Vagina (tissue), 2 donors: Measurements from ENCODE around the gene NUS1. TPM values are rescaled to one million over a fixed set of nuclear protein-coding genes. Genes with fewer than 3 reads are reported as not detected.
"Not testable (repeated sequence)": the region's sequence is repeated elsewhere in the genome, so short reads cannot be mapped to it uniquely, and the experiment has no call there.

Experiments used
- DNase-seq, 2 donors: peaks; one replicate each; pipeline ENCODE4 v3.0.0-alpha.2; 2017; ENCODE audit errors: extremely low spot score in 2 of 2
- H3K27ac ChIP-seq: fragments of 200-600 bp; sonication (generic); one replicate; pipeline ENCODE4 v1.5.1; 2019
- H3K27me3 ChIP-seq: fragments of 200-600 bp; sonication (generic); one replicate; pipeline ENCODE4 v1.5.1; 2019
- H3K36me3 ChIP-seq, 2 donors: fragments of 200-600 bp; sonication (generic); one replicate each; pipeline ENCODE4 v1.5.1; 2017 to 2019
- H3K4me1 ChIP-seq: fragments of 200-600 bp; sonication (generic); one replicate; pipeline ENCODE4 v1.5.1; 2019
- H3K4me3 ChIP-seq, 2 donors: fragments of 200-600 bp; sonication (generic); 1 replicate in 1 of 2; 2 replicates in 1 of 2; pipeline ENCODE4 v1.5.1; 2016 to 2019
- H3K9me3 ChIP-seq: fragments of 200-600 bp; sonication (generic); one replicate; pipeline ENCODE4 v1.5.1; 2019
- CTCF ChIP-seq, 3 experiments: fragments of 450-650 bp in 2 of 3; fragments of 200-600 bp in 1 of 3; sonication (generic) in 1 of 3; IDR thresholded peaks; one replicate each; pipeline ENCODE4 v1.5.1; 2017 to 2019; ENCODE audit warnings: antibody characterized with exemption in 3 of 3, mild to moderate bottlenecking in 2 of 3, moderate library complexity in 2 of 3
- POLR2A ChIP-seq, 2 donors: fragments of 450-650 bp; IDR thresholded peaks; one replicate each; pipeline ENCODE4 v1.6.1; 2017; ENCODE audit warnings: antibody characterized with exemption in 2 of 2, mild to moderate bottlenecking in 2 of 2, moderate library complexity in 2 of 2
- POLR2AphosphoS5 ChIP-seq, 2 donors: sonication (generic); formaldehyde crosslinking; IDR thresholded peaks; one replicate each; pipeline ENCODE4 v1.9.0; 2017; ENCODE audit warnings: antibody characterized with exemption in 2 of 2, mild to moderate bottlenecking in 2 of 2, low read depth in 1 of 2; ENCODE audit not compliant: insufficient read depth in 1 of 2
- intact Hi-C: fragments of 100-400 bp; cut with DNase I; formaldehyde crosslinking; loops from one replicate; pipeline ENCODE4 v1.15.1; 2023
- total RNA-seq: library from RNA; depleted of rRNA; stranded (reverse); fragments of >200 nt; gene quantifications from one replicate; pipeline ENCODE4 v1.2.3, GENCODE V29; 2016

Gene NUS1
- total RNA-seq, 1 donor from 2014 or later, result 17.7 TPM

GRCh38 chr6:117687021-117687648 lies 11.9 kb downstream of the NUS1 start:
- Histone ChIP-seq H3K4me1 (peaks cover 18% of the 10 kb centered on the region), H3K9me3 (no peaks in the 10 kb centered on the region), H3K27ac (no peak overlapping the region), H3K4me3 (no peak overlapping the region), H3K36me3 (no peaks in the 10 kb centered on the region), H3K27me3 (no peaks in the 10 kb centered on the region)
- intact Hi-C loops, result no loop called here
- TF ChIP-seq CTCF (IDR thresholded peaks at IDR 0.05) (no peak), POLR2AphosphoS5 (IDR thresholded peaks at IDR 0.05; ENCODE audit: insufficient read depth in 1 of 2, low read depth in 1 of 2) (no peak), POLR2A (IDR thresholded peaks at IDR 0.05) (no peak)
- no peak for DNase-seq

GRCh38 chr6:117689584-117689983 lies 14.3 kb downstream of the NUS1 start:
- H3K27me3 ChIP-seq, H3K4me3 ChIP-seq, H3K27ac ChIP-seq, H3K4me1 ChIP-seq, H3K36me3 ChIP-seq, DNase-seq, H3K9me3 ChIP-seq, intact Hi-C loops: not testable (repeated sequence)

- no peaks in the 10 kb centered on the region for H3K4me1 ChIP-seq
- intact Hi-C loops, result no loop called here
- no peak for DNase-seq
- no peak for TF ChIP-seq CTCF (IDR thresholded peaks at IDR 0.05)
- no peak for TF ChIP-seq POLR2AphosphoS5 (IDR thresholded peaks at IDR 0.05; ENCODE audit: insufficient read depth in 1 of 2, low read depth in 1 of 2)
- no peak for TF ChIP-seq POLR2A (IDR thresholded peaks at IDR 0.05)
- H3K36me3 ChIP-seq, result peaks cover 0 to 30% of the 10 kb centered on the region in 2 donors
- no peaks in the 10 kb centered on the region for H3K9me3 ChIP-seq
- no peak overlapping the region for H3K27ac ChIP-seq
- no peak overlapping the region for H3K4me3 ChIP-seq
- H3K27me3 ChIP-seq, result no peaks in the 10 kb centered on the region
Observed at GRCh38 chr6:117706504-117706903, 31.2 kb downstream of the NUS1 start.

GRCh38 chr6:117706936-117707509 lies 31.8 kb downstream of the NUS1 start:
- H3K4me3 ChIP-seq, H3K27me3 ChIP-seq, H3K4me1 ChIP-seq, H3K9me3 ChIP-seq, DNase-seq, intact Hi-C loops, H3K27ac ChIP-seq: not testable (repeated sequence)
- peaks cover 0 to 30% of the 10 kb centered on the region in 2 donors for H3K36me3 ChIP-seq

- no peak for DNase-seq
- H3K9me3 ChIP-seq, result no peaks in the 10 kb centered on the region
- no peaks in the 10 kb centered on the region for H3K27me3 ChIP-seq
- intact Hi-C loops, result no loop called here
- no peaks in the 10 kb centered on the region for H3K4me1 ChIP-seq
- H3K36me3 ChIP-seq, result peaks cover 0 to 4% of the 10 kb centered on the region in 2 donors
- no peak overlapping the region for H3K4me3 ChIP-seq
- TF ChIP-seq POLR2AphosphoS5 (IDR thresholded peaks at IDR 0.05; ENCODE audit: insufficient read depth in 1 of 2, low read depth in 1 of 2) (no peak), POLR2A (IDR thresholded peaks at IDR 0.05) (no peak), CTCF (IDR thresholded peaks at IDR 0.05) (no peak)
- H3K27ac ChIP-seq, result no peak overlapping the region
Observed at GRCh38 chr6:117711369-117711768, 36.1 kb downstream of the NUS1 start.

GRCh38 chr6:117718895-117719294 lies 43.6 kb downstream of the NUS1 start:
- no peaks in the 10 kb centered on the region for H3K9me3 ChIP-seq
- no peaks in the 10 kb centered on the region for H3K27me3 ChIP-seq
- intact Hi-C loops, result no loop called here
- no peak for DNase-seq
- no peak overlapping the region for H3K4me3 ChIP-seq
- H3K27ac ChIP-seq, result no peak overlapping the region
- no peaks in the 10 kb centered on the region for H3K4me1 ChIP-seq
- H3K36me3 ChIP-seq, result no peaks in the 10 kb centered on the region
- TF ChIP-seq POLR2A (IDR thresholded peaks at IDR 0.05), result no peak
- no peak for TF ChIP-seq CTCF (IDR thresholded peaks at IDR 0.05)
- no peak for TF ChIP-seq POLR2AphosphoS5 (IDR thresholded peaks at IDR 0.05; ENCODE audit: insufficient read depth in 1 of 2, low read depth in 1 of 2)

- intact Hi-C loops, result not testable (repeated sequence)
Observed at GRCh38 chr6:117721520-117721919, 46.3 kb downstream of the NUS1 start.

More at GRCh38 chr6:117721520-117721919, 46.3 kb downstream of the NUS1 start:
- H3K36me3 ChIP-seq, H3K27me3 ChIP-seq, H3K9me3 ChIP-seq, H3K27ac ChIP-seq, H3K4me3 ChIP-seq, DNase-seq, H3K4me1 ChIP-seq: not testable (repeated sequence)
